GM10847 (cell line): ENCODE data around the gene ATP2B3.

Experiments used
- POLR2A ChIP-seq: IDR thresholded peaks from 2 replicates; pipeline ENCODE4 v1.6.1; 2011; ENCODE audit not compliant: insufficient read length; ENCODE audit errors: extremely low read depth

Gene ATP2B3

GRCh38 chrX:153561337-153561736, 43.9 kb downstream of the ATP2B3 start:
- no peak for TF ChIP-seq POLR2A

GRCh38 chrX:153562546-153562945, 45.1 kb downstream of the ATP2B3 start:
- no peak for TF ChIP-seq POLR2A

- no peak for TF ChIP-seq POLR2A
These were observed 46.7 kb downstream of the ATP2B3 start for GRCh38 chrX:153564047-153564606.

DNA sequence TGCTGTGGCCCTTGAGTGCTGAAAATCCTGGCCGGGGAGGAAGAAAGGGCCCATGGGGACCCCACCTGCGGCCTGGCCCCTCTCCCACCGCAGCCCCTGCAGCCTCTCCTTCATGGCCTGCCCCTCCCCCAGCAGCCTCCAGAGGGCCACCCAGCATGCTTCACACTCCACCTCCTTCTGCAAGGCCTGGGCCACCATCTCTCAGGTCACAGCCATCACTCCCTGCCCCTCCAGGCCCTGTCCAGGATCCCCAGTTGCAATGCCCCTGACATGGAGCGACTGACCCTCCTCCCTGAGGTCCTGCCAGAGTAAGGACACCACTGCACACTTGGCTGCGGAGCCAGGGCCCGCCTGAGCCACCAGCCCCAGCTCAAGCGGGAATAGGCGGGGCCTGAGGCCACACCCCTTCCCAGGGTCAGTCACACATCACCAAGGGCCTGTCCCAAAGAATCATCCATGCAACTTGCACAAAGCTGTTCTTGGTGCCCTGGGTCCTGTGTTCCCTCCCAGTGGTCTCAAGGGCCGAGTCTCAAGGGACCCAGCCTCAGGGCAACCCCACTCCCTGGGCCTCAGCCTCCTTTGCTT, 48.6 kb downstream of the ATP2B3 start:
- TF ChIP-seq POLR2A = no peak

DNA sequence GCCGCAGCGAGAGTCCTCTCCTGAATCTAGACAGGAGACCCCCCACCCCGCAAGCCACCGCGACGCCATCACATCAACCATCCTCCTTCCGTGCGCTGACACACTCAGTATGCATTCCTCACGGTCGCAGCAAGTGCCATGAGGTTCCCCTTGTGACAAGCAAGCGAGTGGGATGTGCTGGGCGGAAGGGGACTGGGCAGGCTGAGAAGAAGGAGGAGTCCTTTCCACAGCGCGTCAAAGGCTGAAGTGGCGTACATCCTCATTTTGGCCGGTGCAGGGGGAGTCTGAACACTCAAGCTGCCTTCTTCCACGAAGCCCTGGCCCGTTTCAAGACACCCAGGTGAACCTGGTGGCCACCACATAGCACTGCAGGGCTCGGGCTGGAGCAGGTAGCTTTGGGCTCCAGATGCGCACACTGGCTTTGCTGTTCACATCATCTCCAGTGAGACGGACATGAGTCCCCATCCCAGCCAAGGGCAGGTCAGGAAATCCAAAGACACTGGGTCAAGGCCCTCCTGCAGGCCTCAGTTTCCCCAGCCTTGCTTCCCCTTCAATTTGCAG, 51.1 kb downstream of the ATP2B3 start:
- no peak for TF ChIP-seq POLR2A

GRCh38 chrX:153569475-153569874, 52.0 kb downstream of the ATP2B3 start:
- TF ChIP-seq POLR2A = no peak

GRCh38 chrX:153571534-153571908, 54.1 kb downstream of the ATP2B3 start:
- no peak for TF ChIP-seq POLR2A

DNA sequence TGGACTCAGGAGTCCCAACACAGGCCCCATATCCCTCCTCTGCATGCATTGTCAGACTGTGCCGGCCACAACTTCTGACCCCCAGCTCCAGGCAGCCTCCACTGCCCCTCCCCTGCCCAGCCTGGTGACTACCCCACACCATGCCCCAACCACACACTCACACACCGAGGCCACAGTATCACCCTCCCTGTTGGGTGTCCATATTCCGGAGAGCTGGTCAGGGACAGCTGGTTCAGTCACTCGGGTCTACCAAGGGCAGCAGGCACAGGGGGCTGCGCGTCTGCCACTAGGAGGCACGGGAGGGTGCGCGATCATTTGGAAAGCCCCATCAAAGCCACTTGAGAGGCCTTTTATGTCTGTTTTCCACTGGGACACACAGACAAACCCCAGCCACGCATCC, 55.2 kb downstream of the ATP2B3 start:
- no peak for TF ChIP-seq POLR2A

DNA sequence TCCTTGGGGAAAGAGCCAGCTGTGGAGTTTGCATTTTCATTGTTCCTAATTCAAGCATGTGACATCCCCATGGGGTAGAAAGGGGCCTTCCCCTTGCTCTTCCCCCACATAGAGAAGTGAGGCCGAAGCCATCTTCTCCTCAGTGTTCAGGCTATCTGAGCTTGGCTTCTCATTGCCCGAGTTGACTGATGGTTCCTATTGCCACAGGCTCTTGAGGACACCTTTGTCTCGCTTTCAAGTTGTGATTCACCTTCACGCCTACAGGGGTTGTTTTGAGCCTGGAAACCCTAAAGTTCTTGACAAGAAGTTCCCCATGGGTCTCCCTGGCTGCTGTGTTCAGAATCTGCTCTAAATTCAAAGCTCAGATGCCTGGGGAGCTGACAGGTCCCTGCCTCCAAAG, 56.5 kb downstream of the ATP2B3 start:
- TF ChIP-seq POLR2A = no peak

DNA sequence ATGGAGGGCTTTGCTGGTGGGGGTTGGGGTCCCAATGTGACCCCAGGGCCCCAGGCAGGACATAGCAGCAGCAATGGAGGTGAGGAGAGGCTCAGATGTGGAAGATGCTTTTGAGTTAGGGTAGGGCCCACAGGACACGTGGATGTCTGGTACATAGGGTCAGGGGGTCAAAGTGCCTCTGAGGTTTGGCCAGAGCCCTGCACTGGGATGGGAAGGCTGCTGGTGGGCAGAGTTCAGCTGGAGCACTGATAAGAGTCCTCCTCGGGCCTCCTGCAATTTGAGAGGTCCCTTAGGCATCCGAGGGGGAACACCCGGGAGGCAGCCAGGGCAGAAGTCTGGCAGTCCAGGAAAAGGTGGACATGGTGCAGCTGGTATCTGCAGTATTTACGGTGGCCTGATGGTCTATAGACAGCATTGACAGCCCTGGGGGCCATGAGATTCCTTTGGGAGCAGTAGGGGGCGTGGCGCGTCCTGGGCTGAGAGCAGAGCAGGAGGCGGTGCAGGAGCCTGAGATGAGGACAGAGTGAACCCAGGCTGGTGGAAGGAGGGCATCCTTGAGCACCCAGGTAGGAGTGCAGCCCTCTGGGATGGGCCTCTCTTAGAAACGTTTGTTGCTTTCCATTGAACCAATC, 58.9 kb downstream of the ATP2B3 start:
- no peak for TF ChIP-seq POLR2A

DNA sequence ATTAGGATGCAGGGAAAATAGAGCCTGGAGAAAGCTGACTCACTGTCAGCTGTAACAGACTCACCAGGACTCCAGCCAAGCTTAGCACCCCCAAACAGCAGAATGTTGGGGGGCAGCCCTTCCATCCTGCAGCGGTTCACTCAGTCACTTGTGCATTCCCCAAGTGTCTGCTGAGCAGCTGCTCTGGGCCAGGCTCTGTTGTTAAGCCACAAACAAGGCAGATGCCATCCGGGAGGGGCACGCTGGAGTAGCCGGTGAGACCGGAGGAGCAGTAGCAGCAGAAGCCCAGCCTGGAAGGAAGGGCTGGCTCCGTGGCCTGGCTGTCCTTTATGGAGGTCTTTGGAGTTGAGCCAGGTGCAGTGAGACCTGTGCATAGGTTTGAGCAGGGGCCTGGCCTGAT, 59.5 kb downstream of the ATP2B3 start:
- TF ChIP-seq POLR2A = no peak

GRCh38 chrX:153578200-153578835, 60.9 kb downstream of the ATP2B3 start:
- TF ChIP-seq POLR2A = no peak

GRCh38 chrX:153578889-153579288, 61.4 kb downstream of the ATP2B3 start:
- TF ChIP-seq POLR2A = no peak

DNA sequence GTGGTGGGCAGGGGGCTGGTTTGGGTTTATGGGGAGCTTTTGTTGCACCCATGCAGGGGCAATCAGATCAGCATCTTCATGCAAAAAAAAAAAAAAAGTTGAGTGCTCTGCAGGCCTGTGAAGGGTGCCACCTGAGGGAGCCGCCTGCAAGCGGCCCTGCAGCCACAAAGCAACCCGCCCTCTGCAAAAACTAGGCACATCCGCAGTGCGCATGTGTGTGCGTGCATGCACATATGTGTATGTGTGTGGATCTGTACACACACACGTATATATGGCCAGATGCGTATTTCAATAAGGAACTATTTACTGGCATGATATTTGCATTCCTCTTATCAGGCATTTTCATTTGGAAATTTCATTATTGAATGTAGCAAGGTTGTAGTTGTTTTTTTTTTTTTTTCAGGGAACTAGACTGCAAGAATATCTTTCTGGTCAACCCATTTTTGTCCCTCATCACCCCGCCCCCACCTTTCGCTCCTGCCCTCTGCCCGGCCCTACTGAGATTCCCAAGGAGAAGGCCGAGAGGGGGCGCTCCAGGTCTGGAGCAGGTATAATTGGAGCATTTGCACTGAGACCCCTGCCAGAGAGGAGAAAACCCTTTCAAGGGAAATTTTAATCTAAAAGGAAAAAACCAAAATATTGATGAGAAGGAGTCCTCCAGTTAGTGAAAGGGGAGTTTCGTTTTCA, 63.4 kb downstream of the ATP2B3 start:
- no peak for TF ChIP-seq POLR2A

DNA sequence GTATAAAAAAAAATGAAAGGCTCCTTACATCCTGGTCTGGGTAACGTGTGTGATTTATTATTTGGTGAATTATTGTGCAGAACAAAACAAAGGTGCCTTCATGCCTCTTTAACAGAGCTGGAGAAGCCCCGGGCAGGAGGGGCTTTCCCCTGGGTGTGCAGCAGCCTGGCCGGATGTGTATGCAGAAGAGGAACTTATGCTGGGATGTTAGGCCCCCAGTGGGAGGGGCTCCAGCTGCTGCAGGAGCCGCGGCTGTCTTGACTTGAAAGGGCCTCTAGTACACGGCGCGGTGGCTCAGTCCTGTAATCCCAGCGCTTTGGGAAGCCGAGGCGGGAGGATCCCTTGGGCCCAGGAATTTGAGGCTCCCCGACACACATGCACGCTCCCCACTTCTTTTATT, 65.5 kb downstream of the ATP2B3 start:
- TF ChIP-seq POLR2A = no peak
